Activated CD8-positive, alpha-beta memory T cell treated with anti-CD3 and anti-CD28 coated beads, Interleukin-2, amount 50 U/mL, for 4 hours (primary cell): ENCODE results near the gene DIRAS2.
"Not testable (repeated sequence)": the region's sequence is repeated elsewhere in the genome, so short reads cannot be mapped to it uniquely, and the experiment has no call there.

Source experiments
- DNase-seq: peaks from one replicate; pipeline ENCODE4 v3.0.0-alpha.2; 2020

DIRAS2 gene, protein sequence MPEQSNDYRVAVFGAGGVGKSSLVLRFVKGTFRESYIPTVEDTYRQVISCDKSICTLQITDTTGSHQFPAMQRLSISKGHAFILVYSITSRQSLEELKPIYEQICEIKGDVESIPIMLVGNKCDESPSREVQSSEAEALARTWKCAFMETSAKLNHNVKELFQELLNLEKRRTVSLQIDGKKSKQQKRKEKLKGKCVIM

DNA sequence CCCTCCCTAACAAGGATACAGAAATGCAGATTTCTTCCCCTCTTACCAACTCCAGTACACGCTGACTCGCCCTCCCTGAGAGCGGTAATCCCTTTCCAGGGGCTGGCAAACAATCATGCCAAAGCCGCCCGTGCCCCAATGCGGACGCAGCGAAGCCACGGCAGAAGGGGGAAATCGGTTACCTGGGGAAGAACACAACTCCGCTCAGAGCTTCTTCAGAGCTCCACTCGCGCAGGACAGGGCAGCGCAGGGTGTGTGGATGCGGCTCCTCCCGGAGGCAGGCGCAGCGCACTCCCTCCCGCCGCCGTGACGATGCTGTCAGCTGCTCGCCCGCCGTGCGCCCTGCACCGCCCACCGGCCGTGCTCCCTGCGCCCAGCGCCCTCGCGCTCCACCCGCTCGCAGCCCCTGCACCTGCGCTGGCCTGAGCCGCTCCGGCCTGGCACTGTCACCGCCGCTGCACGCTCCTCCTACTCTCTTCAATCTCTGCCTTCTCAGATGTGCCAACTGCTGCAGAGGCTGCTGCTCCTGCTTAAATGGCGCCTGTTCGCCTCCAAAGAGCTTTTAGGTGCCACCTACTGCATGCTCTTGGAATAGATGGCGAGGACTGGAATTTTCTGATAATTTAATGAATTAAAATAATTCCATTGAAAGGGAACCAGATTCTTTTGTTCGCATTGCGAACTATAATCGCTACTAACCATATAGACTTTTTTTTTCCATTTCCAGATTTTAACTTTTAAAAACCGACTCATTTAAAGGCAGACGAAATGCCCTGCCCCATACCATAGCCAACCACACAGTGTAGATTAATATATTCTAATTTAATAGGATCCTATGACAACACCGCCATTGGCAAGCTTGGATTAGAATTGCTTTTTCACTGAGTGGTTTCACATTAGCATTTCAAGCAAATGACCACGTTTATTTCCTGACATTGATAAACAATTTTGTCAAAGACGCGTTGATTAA lies at the start of gene DIRAS2:
TSS of gene DIRAS2 (minus strand) at position 255 of the 970 bp plus-strand sequence. CDS start 28,997 bp downstream, outside the sequence.
- no peak for DNase-seq

DNA sequence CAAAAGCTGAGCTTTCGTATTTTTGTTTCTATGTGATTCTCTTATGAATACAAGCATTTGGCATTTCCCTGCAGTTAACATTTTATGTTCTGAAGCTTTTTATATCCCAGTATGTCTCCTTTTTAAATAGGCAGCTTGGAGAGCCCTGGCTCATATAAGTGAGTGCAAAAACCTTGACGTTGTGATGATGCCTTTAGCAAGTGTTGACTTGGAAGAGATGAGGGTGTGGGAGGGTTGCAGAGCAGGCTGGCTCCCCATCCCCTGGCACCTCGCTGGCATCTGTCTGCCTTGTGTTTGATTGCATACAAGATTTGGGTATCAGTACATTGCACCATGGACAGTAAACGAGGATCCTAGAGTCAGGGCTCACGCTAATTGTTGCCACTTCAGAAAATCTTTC lies 42.1 kb upstream of the DIRAS2 start:
- no peak for DNase-seq

DNA sequence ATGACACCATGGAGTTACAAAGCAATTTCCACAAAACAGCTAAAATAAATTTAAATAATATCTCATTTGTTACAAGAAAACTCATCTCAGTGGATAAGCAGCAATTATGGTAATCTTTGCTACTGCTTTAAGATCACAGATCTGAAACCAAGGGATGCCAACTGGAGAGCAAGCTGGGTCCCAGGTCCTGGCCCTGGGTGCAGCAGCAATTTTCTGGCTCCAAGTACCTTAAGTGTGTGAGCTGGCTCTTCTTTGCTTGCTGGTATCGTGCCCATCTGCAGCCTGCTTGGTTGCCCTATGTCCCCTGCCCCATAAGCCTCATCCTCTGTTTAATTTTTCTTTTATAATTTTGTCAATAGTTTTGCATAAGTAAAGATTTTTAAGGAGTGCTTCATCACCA lies 41.5 kb upstream of the DIRAS2 start:
- DNase-seq: no peak

DNA sequence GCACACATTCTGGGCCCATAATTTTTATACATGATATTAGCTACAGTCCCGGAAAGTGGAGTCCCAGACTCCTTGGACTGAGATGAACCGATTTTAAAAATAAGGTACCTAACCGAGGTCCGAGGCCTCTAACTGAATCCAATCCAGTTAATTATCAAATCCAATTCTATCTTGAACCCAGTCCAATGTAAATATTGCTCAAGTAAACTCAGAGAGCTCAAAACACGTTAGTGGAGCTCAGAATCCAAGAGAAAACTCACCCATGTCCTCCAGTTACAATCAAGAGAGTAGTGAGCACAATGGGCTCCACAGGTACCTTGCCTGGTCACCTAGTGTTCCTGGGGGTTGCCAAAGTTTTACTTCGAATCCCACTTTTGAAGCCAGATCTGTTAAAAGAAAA lies 37.9 kb upstream of the DIRAS2 start:
- no peak for DNase-seq

DNA sequence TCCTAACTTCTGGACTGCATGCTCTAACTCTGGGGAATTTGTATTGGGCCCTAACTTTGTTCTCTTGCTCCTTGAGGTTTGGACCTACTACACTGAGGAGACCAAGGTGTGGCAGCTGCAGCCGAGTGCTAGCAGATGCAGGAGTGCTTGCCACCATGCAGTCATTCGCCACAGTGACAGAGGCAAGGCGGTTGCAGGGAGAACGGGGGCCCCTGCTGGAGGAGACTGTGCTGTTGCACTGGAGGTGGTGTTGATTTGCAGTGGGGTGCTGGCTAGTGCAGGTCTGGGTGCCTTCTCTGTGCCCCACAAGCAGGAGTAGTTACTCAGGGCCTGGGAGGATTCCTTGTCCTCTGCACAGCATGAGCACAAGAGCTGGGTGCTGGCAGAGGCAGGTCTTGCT lies 22.4 kb upstream of the DIRAS2 start:
- DNase-seq: no peak

DNA sequence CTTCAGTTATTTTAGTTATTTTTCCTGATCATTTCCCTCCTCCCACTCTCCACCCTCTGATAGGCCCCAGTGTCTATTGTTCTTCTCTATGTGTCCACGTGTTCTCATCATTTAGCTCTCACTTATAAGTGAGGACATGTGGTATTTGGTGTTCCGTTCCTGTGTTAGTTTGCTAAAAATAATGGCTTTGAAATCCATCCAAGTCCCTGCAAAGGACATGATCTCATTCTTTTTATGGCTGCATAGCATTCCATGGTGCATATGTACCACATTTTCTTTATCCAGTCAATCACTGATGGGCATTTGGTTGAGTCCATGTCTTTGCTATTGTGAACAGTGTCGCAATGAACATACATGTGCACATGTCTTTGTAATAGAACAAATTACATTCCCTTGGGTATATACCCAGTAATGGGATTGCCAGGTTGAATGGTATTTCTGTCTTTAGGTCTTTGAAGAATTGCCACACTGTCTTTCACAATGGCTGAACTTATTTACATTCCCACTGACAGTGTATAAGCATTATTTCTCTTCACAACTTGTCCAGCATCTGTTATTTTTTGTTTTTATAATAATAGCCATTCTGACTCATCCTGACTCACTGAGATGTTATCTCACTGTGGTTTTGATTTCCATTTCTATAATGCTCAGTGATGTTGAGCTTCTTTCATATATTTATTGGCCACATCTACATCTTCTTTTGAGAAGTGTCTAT lies 17.2 kb upstream of the DIRAS2 start:
- no peak for DNase-seq

DNA sequence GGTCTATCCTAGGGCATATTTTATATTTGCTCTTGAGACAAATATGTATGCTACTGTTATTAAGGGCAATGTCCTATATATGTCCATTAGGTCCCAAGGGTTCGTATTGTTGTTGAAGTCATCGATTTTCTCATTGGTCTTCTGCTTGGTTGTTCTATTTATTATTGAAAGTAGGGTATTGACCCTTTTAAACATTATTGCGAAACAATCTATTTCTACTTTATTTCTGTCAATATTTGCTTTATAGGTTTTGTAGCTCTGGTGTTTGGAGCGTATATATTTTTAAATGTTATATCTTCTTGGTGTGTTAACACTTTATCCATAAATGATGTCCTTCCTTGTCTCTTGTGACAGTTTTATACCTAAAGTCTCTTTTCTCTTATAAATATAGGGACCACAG lies 16.2 kb upstream of the DIRAS2 start:
- DNase-seq: no peak

DNA sequence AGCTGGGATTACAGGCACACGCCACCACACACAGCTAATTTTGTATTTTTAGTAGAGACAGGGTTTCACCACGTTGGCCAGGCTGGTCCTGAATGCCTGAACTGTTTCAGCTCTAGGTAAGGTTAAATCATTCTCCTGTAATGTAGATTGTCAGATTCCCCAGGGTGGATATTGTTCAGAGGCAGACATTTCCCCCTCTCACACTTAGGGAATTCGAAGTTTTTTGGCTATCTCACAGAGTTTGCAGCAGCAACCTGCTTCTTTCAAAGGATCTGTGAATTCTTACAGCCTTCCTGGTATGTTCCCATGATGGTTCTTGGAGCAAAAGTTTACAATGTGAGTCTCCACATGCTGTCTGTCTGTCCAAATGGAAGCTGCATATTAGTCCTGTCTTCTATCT lies 15.6 kb upstream of the DIRAS2 start:
- DNase-seq: no peak

DNA sequence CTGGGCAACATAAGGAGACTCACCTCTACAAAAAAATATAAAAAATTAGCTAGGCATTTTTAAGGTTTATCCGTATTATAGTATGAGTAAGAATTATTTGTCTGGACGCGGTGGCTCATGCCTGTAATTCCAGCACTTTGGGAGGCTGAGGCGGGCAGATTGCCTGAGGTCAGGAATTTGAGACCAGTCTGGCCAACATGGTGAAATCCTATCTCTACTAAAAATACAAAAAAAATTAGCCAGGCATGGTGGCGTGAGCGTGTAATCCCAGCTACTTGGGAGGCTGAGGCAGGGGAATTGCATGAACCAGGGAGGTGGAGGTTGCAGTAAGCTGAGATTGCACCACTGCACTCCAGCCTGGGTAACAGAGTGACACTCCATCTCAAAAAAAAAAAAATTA lies 14.3 kb upstream of the DIRAS2 start:
- not testable (repeated sequence) for DNase-seq

DNA sequence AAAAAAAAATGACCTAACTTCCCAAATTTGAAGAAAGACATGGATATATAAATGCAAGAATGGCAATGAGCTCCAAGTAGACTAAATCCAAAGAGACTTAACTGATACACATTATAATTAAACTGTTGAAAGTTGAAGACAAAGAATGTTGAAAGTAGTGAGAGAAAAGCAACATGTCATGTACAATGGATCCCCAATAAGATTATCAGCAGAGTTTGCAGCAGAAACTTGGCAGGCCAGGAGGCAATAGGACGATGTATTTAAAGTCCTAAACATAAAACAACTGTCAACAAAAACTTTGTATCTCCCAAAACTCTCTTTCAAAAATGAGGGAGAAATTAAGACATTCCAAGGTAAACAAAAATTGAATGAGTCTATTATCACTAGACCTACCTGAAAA lies 8.6 kb upstream of the DIRAS2 start:
- no peak for DNase-seq

DNA sequence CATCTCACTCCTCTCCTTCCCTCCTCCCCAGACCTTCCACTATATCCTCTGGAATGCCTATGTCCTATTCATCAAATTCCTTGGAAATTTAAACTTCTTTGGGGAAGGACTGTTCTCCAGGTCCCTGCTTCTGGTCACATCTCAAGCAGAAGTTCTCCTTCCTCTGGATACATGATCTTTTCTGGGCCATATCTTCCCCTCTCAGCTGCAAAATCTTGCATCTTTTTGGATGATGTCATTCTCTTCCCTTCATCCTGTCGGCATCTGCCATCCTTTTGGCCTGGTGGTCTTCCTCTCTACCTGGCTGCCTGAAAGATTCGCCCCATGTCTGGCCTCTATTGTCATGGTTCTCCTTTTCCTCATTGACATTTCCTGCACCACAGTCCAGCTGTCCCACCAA lies 5.2 kb upstream of the DIRAS2 start:
- no peak for DNase-seq

DNA sequence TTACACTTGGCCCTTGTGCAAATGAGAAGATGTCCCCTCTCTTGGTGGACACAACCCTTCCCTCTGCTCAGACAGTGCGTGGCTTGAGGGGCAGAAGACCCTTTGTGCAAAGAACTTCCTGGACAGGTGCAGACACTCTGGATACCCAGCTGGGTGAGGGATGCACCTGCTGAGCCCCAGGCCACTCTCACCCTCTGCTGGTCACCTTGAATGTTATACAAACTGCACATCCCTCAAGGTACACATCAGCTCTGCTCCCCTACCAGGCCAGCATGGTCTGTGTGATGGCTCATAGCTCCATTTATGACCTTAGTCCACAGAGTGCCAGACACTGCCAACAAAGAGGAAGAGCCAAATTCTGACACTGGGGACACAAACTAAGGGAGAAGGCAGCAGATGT lies 3.1 kb upstream of the DIRAS2 start:
- no peak for DNase-seq

DNA sequence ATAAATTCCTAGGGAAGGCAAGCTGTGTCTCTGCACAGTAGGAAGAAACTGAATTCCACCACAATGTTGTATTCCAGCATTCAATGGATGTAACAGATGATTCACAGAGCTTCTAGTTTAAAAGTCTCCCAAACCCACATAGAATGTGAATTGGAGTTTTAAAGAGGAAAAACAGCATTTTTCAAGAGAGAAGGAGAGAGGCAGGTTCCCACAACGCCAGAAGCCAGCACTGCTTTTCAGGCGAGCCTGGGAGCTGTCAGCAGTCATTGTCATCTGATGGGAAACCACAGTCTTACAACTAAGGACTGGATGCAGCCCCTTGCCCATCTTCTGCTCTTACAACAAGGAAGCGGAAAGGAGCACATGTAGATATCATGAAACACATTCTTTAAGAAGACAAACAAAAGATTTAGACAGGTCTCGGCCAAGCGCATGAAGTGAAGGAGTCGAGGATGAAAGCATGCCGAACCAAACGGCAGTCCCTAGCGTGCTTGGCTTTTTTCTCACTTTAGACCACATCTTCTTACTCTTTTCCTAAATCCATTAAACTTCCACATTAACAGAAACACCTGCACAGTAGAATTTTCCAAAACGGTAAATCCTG lies 638 bp downstream of the DIRAS2 start:
- DNase-seq: no peak

DNA sequence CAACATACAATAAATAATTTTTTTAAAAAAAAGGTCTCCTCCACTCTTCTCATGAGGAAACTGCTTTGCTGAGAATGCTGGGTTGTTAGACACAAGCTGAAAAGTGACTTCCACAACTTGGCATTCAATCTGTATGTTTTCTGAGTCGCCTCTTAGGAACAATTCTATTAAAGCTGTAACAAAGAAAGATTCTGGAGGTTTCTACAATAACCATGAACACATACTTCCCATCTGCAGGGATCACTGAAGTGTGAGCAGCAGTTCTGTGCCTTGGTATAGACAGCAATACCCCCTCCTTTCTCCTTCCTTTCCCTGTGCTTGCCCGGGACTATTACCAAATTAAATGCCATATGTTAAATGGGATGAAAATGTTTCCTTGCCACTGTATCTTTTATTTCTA lies 1.5 kb downstream of the DIRAS2 start:
- no peak for DNase-seq

DNA sequence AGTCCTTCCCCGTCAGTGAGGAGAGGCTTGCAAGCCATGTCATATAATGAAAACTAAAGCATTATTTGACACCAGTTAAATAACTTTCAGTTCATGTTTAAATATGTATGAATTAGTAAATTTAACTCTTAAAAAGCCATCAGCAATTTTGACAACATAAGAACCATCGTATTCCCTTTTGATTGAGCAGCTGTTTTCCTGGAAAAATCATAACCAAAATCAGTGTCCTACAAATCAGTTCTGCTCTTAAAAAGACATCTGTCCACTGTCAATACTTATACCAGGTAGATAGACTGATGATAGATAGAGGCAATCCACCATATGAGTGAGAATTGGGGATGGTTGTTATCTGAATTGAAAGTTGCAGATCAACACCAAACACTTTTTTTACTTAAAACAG lies 2.3 kb downstream of the DIRAS2 start:
- no peak for DNase-seq

DNA sequence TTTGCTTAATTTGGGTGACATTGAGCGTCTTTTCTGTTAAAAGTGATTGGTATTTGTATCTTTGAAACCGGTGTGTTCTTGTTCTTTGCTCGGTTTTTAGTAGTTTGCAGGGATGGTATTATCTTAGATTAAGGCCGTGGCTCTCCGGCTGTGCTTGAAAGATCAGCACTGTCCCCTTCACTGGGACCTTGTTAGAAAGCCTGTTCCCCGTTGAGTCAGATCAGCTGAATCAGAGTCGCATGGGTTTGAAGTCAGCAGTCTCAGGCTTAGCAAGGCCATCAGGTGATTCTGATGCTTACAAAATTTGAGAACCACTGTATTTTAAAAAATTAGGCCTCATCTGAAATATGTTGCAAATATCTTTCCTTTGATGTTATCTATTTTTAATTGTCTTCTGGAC lies 5.0 kb downstream of the DIRAS2 start:
- no peak for DNase-seq

DNA sequence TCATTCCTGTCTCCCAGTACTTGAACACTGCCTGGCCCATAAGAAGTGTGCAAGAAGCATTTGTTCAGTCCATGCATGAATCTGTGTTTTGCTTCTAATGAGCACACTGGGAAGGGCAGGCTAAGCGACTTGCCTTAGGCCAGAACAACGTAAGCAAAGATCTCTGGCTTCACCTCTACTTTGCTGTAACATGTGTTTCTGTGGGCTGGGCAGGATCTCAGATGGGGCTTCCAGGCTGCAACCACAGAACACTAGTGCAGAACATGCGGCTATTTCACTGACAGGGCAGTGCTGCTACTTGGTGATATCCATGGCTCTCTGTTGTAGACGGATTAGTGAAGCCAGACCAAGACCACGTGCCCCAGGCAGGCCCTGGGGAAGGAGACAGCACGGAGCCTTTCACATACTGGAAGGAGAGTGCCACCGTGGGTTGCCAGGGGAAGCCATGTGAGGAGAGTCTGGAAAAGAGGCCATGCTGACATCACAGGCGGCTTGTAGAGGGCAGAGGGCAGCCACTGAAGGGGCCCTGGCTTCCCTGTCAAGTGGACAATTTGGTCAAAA lies 9.9 kb downstream of the DIRAS2 start:
- no peak for DNase-seq

DNA sequence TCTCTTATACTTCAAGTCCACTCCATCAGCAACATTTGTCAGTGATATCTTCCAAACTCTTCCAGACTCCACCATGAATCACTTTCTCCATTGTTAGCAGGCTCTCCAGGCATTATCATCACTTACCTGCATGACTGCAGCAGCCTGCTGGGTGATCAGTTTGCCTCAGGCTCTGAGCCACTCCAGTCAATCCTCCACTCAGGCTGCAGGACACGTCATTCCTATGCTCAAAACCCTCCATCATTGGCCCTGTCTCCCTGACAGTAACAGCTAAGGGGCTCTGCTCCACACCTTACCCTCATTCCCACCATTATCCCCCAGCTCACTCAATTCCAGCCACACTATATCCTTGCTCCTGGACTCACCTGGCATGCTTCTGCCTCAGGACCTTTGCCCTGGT lies 10.7 kb downstream of the DIRAS2 start:
- no peak for DNase-seq

DNA sequence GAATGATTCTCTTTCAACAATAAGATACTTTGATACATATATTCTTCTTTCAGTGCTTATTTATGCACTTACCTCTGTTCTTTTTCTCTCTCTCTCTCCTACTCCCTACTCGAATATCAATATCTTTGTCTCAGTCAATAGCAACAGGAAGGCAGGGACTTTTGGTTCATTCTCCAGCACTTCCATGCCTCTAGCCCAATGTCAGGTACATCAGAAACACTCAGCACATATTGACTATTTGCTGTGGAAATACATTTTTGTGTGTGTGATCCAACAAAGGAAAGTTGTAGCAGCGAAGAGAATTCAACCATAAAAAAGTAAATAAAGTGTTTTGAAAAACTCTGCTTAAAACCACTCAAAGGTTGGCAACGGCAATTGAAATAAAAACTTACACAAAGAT lies 12.6 kb downstream of the DIRAS2 start:
- DNase-seq: no peak

DNA sequence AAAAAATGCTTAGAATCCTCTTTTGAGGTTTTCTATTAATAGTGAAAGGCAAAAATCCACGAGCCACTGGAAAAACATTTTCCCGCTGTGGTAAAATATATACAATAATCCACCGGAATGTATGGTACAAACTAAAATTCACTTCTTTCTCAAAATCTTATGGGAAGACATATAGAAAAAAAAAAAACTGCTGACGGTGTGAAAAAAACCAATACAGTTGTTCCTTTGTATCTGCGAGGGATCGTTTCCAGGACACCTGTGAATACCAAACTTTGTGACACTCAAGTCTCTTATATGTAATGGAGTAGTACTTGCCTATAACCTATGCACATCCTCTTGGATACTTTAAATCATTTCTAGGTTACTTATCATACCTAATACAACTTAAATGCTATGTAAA lies 13.3 kb downstream of the DIRAS2 start:
- DNase-seq: no peak

DNA sequence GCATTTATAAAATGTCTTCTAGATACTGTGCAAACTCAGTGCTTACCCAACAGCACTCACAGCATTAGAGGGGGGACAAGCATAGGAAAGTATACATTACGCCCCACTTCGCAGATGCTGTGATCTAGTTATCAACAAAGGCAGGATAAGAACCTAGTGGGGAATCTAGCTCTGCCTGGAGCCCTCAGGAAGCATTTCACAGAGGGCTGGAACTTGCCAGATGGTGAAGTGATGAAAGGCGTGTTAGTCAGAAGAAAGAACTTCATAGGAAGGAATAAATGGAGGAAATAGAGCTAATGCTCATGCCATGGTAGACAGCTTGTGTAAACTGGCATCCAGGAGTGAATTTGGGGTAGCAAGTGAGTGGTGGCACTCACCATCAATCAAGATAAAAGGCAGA lies 25.8 kb downstream of the DIRAS2 start:
- DNase-seq: no peak

DNA sequence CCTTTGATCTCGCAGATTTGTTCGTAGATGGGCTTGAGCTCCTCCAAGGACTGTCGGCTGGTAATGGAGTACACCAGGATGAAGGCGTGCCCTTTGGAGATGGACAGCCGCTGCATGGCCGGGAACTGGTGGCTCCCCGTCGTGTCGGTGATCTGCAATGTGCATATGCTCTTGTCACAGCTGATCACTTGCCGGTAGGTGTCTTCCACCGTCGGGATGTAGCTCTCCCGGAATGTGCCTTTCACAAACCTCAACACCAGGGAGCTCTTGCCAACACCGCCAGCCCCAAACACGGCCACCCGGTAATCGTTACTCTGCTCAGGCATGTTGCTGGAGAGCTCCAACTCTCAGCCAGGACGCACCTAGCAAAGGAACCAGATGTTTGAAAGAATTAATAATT lies 29.1 kb downstream of the DIRAS2 start:
- DNase-seq: no peak

DNA sequence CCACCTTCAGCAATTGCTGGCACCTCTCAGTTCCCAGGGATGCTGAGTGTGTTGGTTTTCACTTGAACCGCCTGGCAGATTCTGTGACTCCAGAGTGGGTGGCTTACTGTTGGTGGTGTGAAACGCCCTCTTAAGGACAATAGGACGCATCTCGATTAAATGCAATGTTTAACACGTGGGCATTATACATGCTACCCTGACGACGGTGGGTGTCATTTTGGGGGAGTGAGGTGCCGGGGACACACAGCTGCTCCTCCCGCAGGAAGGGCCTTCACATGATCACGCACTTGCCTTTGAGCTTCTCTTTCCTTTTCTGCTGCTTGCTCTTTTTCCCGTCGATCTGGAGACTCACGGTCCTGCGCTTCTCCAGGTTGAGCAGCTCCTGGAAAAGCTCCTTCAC lies 29.7 kb downstream of the DIRAS2 start:
- no peak for DNase-seq
